Liver (tissue), 9 donors: ENCODE data around the gene ZSCAN12. TPM values are rescaled to one million over a fixed set of nuclear protein-coding genes. Genes with fewer than 3 reads are reported as not detected.

Experiments used
- DNase-seq: peaks from one replicate; pipeline ENCODE4 v3.0.0-alpha.2; 2017; ENCODE audit warnings: low spot score
- H3K27ac ChIP-seq, 2 donors: one replicate each; pipeline ENCODE4 v1.7.0; 2013; ENCODE audit warnings: inconsistent platforms in 2 of 2, low read length in 2 of 2, control low read depth in 1 of 2, low read depth in 1 of 2, mild to moderate bottlenecking in 1 of 2
- H3K27me3 ChIP-seq, 4 donors: one replicate each; pipeline versions ENCODE4 v1.6.1 to v1.7.0; 2013; ENCODE audit warnings: low read length in 3 of 4, inconsistent platforms in 1 of 4, mild to moderate bottlenecking in 1 of 4, moderate library complexity in 1 of 4; ENCODE audit not compliant: control insufficient read depth in 4 of 4, insufficient read depth in 4 of 4
- H3K36me3 ChIP-seq, 4 donors: one replicate each; pipeline versions ENCODE4 v1.6.1 to v1.7.0; 2013; ENCODE audit warnings: low read length in 3 of 4, mild to moderate bottlenecking in 3 of 4, low read depth in 1 of 4, moderate library complexity in 1 of 4; ENCODE audit not compliant: control insufficient read depth in 4 of 4, insufficient read depth in 3 of 4
- H3K4me1 ChIP-seq, 4 donors: one replicate each; pipeline versions ENCODE4 v1.6.1 to v1.7.0; 2013; ENCODE audit warnings: low read length in 3 of 4, mild to moderate bottlenecking in 3 of 4, moderate library complexity in 1 of 4; ENCODE audit not compliant: control insufficient read depth in 4 of 4, insufficient read depth in 4 of 4
- H3K4me3 ChIP-seq, 3 donors: one replicate each; pipeline versions ENCODE4 v1.6.1 to v1.7.0; 2013; ENCODE audit warnings: low read length in 3 of 3, control low read depth in 1 of 3, low read depth in 1 of 3, mild to moderate bottlenecking in 1 of 3
- H3K9ac ChIP-seq, 2 donors: one replicate each; pipeline ENCODE4 v1.7.0; 2013; ENCODE audit warnings: low read length in 2 of 2, mild to moderate bottlenecking in 2 of 2, moderate library complexity in 2 of 2, control low read depth in 1 of 2, low read depth in 1 of 2
- H3K9me3 ChIP-seq, 4 donors: one replicate each; pipeline versions ENCODE4 v1.6.1 to v1.7.0; 2013; ENCODE audit warnings: low read length in 3 of 4; ENCODE audit not compliant: control insufficient read depth in 4 of 4
- ATF3 ChIP-seq: IDR thresholded peaks from 2 replicates; pipeline ENCODE4 v1.6.1; 2016; ENCODE audit warnings: antibody characterized with exemption
- EGR1 ChIP-seq, 2 donors: IDR thresholded peaks; 2 replicates each; pipeline ENCODE4 v1.6.1; 2016 to 2018; ENCODE audit warnings: antibody characterized with exemption in 2 of 2, low read depth in 2 of 2
- FOXA1 ChIP-seq: IDR thresholded peaks from 2 replicates; pipeline ENCODE4 v1.6.1; 2016; ENCODE audit warnings: antibody characterized with exemption
- FOXA2 ChIP-seq: IDR thresholded peaks from 2 replicates; pipeline ENCODE4 v1.6.1; 2016; ENCODE audit warnings: antibody characterized with exemption
- HNF4A ChIP-seq, 2 donors: conservative IDR thresholded peaks; 2 replicates each; pipeline ENCODE4 v1.6.1; 2016; ENCODE audit warnings: antibody characterized with exemption in 2 of 2, mild to moderate bottlenecking in 2 of 2
- HNF4G ChIP-seq: IDR thresholded peaks from 2 replicates; pipeline ENCODE4 v1.6.1; 2016; ENCODE audit warnings: antibody characterized with exemption
- JUND ChIP-seq, 2 donors: IDR thresholded peaks; 2 replicates each; pipeline ENCODE4 v1.6.1; 2016; ENCODE audit warnings: antibody characterized with exemption in 2 of 2
- NR2F2 ChIP-seq: IDR thresholded peaks from 2 replicates; pipeline ENCODE4 v1.6.1; 2016; ENCODE audit warnings: antibody characterized with exemption
- RAD21 ChIP-seq, 2 donors: IDR thresholded peaks; 2 replicates each; pipeline ENCODE4 v1.6.1; 2016; ENCODE audit warnings: antibody characterized with exemption in 2 of 2, mild to moderate bottlenecking in 2 of 2
- REST ChIP-seq: IDR thresholded peaks from 2 replicates; pipeline ENCODE4 v1.6.1; 2016; ENCODE audit warnings: antibody characterized with exemption, mild to moderate bottlenecking
- RXRA ChIP-seq, 2 donors: IDR thresholded peaks; 2 replicates each; pipeline ENCODE4 v1.6.1; 2017 to 2018; ENCODE audit warnings: antibody characterized with exemption in 2 of 2, mild to moderate bottlenecking in 1 of 2
- SP1 ChIP-seq: IDR thresholded peaks from 2 replicates; pipeline ENCODE4 v1.6.1; 2018; ENCODE audit warnings: antibody characterized with exemption, mild to moderate bottlenecking
- TAF1 ChIP-seq: conservative IDR thresholded peaks from 2 replicates; pipeline ENCODE4 v1.6.1; 2016; ENCODE audit warnings: antibody characterized with exemption, mild to moderate bottlenecking
- YY1 ChIP-seq: IDR thresholded peaks from 2 replicates; pipeline ENCODE4 v1.6.1; 2016; ENCODE audit warnings: antibody characterized with exemption, mild to moderate bottlenecking
- WGBS: extraction: QIAGEN DNeasy Blood & Tissue Kit; methylation state at CpG from one replicate; pipeline ENCODE4 v1.1.7; 2013; 5-methylcytosine and 5-hydroxymethylcytosine counted together
- polyA plus RNA-seq, 2 donors: library from polyadenylated mRNA; stranded (reverse) in 1 of 2; unstranded in 1 of 2; fragments of 200-250 nt in 1 of 2; fragments of >200 nt in 1 of 2; fragmentation: Nextera tagmentation in 1 of 2; extraction: Ambion mirVana in 1 of 2; gene quantifications; one replicate each; pipeline versions ENCODE4 v1.2.1 to v1.2.3, GENCODE V29; 2013 to 2015
- total RNA-seq, 2 donors: library from RNA; depleted of rRNA; stranded (reverse); fragments of >200 nt; gene quantifications; one replicate each; pipeline ENCODE4 v1.2.3, GENCODE V29; 2014
- TF ChIP-seq, protein P1 (sequence below): IDR thresholded peaks from 2 replicates; pipeline ENCODE4 v1.6.1; 2016; ENCODE audit warnings: antibody characterized with exemption
- TF ChIP-seq, protein P2 (sequence below): fragments of 150-350 bp; IDR thresholded peaks from 2 replicates; pipeline ENCODE4 v1.5.1; 2017; ENCODE audit warnings: improper control_type of control experiment, low read depth, low read length; ENCODE audit not compliant: missing input control
- donor health status: healthy.
- donor health status: healthy.
- donor health status: healthy.
- donor health status: healthy.
- donor health status: healthy.

The ZSCAN12 gene
- total and polyA plus RNA-seq, 4 donors, result 0.46 to 3.9 (median 2.0) TPM

DNA sequence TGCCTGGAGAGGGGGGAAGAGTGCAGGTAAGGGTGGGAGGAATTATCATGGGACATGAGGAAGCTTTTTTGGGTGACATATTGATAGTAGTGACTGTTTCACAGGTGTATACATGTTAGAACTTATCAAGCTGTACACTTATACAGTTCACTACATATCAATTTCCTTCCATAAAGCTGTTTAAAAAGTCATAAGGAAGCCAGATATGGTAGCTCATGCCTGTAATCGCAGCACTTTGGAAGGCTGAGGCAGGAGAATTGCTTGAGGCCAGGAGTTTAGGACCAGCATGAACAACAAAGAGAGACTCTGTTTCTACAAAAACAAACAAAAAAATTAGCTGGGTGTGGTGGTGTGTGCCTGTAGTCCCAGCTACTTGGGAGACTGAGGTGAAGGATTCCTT, 21.7 kb downstream of the ZSCAN12 start:
- WGBS, result 95% methylated on average over 1 of the region's 1 CpG
- H3K9ac ChIP-seq, result no peak overlapping the region
- H3K4me1 ChIP-seq, result peaks cover 0 to 3% (median 2%) of the 10 kb centered on the region in 4 donors
- H3K9me3 ChIP-seq, result no peaks in the 10 kb centered on the region
- no peak overlapping the region for H3K27ac ChIP-seq
- TF ChIP-seq ATF3 (no peak), REST (no peak), HNF4G (no peak), RXRA (IDR thresholded peaks at IDR 0.05) (no peak)
- DNase-seq, result no peak
- no peak overlapping the region for H3K4me3 ChIP-seq
- no peaks in the 10 kb centered on the region for H3K27me3 ChIP-seq
- peaks cover 0 to 18% (median 5%) of the 10 kb centered on the region in 4 donors for H3K36me3 ChIP-seq

DNA sequence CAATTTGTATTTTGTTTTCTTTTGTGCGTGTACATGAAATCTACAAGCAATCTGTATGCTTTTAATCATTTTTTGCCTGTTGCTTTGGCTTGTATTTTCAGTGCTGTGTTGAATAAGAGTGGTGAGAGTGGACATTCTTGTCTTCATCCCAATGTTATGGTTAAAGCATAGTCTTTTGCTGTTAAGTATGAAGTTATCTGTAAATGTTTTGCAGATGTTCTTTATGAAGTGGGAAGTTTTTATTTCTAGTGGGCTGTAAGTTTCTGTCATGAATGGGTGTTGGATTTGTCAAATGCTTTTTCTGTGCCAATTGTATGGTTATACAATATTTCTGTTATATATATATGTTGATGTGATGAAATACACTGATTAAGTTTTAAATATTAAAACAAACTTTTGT, 25.6 kb downstream of the ZSCAN12 start:
- no peak overlapping the region for H3K27ac ChIP-seq
- no peaks in the 10 kb centered on the region for H3K27me3 ChIP-seq
- H3K9ac ChIP-seq, result no peak overlapping the region
- TF ChIP-seq YY1 (no peak), NR2F2 (no peak), SP1 (no peak), TAF1 (no peak), HNF4A (conservative IDR thresholded peaks at IDR 0.05) (no peak), EGR1 (IDR thresholded peaks at IDR 0.05; ENCODE audit: low read depth in 2 of 2) (no peak), FOXA1 (no peak), ATF3 (no peak), FOXA2 (no peak), RAD21 (IDR thresholded peaks at IDR 0.05) (no peak), JUND (IDR thresholded peaks at IDR 0.05) (no peak), RXRA (IDR thresholded peaks at IDR 0.05) (no peak)
- TF ChIP-seq, protein P1, sequence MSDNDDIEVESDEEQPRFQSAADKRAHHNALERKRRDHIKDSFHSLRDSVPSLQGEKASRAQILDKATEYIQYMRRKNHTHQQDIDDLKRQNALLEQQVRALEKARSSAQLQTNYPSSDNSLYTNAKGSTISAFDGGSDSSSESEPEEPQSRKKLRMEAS, result no peak
- TF ChIP-seq, protein P2, sequence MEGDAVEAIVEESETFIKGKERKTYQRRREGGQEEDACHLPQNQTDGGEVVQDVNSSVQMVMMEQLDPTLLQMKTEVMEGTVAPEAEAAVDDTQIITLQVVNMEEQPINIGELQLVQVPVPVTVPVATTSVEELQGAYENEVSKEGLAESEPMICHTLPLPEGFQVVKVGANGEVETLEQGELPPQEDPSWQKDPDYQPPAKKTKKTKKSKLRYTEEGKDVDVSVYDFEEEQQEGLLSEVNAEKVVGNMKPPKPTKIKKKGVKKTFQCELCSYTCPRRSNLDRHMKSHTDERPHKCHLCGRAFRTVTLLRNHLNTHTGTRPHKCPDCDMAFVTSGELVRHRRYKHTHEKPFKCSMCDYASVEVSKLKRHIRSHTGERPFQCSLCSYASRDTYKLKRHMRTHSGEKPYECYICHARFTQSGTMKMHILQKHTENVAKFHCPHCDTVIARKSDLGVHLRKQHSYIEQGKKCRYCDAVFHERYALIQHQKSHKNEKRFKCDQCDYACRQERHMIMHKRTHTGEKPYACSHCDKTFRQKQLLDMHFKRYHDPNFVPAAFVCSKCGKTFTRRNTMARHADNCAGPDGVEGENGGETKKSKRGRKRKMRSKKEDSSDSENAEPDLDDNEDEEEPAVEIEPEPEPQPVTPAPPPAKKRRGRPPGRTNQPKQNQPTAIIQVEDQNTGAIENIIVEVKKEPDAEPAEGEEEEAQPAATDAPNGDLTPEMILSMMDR, result no peak
- H3K9me3 ChIP-seq, result no peaks in the 10 kb centered on the region
- no peak for DNase-seq
- 99% methylated on average over 1 of the region's 1 CpG for WGBS
- no peak overlapping the region for H3K4me3 ChIP-seq
- H3K4me1 ChIP-seq, result no peaks in the 10 kb centered on the region
- peaks cover 0 to under 1% (median 0%) of the 10 kb centered on the region in 4 donors for H3K36me3 ChIP-seq
